Keratinocyte (primary cell): ENCODE results near the gene ZNF784. TPM values are rescaled to one million over a fixed set of nuclear protein-coding genes. Genes with fewer than 3 reads are reported as not detected.

ENCODE experiments used
- DNase-seq: peaks from one replicate; pipeline ENCODE4 v3.0.0-alpha.2; 2011; ENCODE audit warnings: low read depth, missing footprints, low spot score
- FAIRE-seq: peaks from 2 replicates; lab custom pipeline; 2011; peaks lifted over from hg19 to GRCh38; lab: Jason Lieb, UNC
- H2AFZ ChIP-seq: 2 replicates; pipeline ENCODE4 v1.6.0; 2012; ENCODE audit warnings: low read length, control low read depth, inconsistent platforms; ENCODE audit not compliant: control insufficient read depth
- H3K27ac ChIP-seq: 2 replicates; pipeline ENCODE4 v1.5.1; 2011; ENCODE audit warnings: low read length; ENCODE audit not compliant: control insufficient read depth, insufficient read depth
- H3K27me3 ChIP-seq: 3 replicates; pipeline ENCODE4 v1.6.0; 2011; ENCODE audit warnings: low read length; ENCODE audit not compliant: control insufficient read depth, insufficient read depth; ENCODE audit errors: extremely low read depth
- H3K36me3 ChIP-seq, 2 experiments: 2 replicates in 1 of 2; 3 replicates in 1 of 2; pipeline ENCODE4 v1.5.1; 2011; ENCODE audit warnings: low read length in 2 of 2, mild to moderate bottlenecking in 1 of 2; ENCODE audit not compliant: control insufficient read depth in 2 of 2, insufficient read depth in 2 of 2; ENCODE audit errors: extremely low read depth in 1 of 2
- H3K4me1 ChIP-seq: 3 replicates; pipeline ENCODE4 v1.5.1; 2011; ENCODE audit warnings: low read length; ENCODE audit not compliant: control insufficient read depth, insufficient read depth; ENCODE audit errors: extremely low read depth
- H3K4me2 ChIP-seq: 3 replicates; pipeline ENCODE4 v1.6.0; 2011; ENCODE audit warnings: low read depth, low read length; ENCODE audit not compliant: control insufficient read depth, insufficient read depth; ENCODE audit errors: extremely low read depth
- H3K4me3 ChIP-seq, 3 experiments: fragments of 200-600 bp in 1 of 3; sonication (generic) in 1 of 3; 2 replicates in 2 of 3; 3 replicates in 1 of 3; pipeline ENCODE4 v1.5.1; 2011 to 2016; ENCODE audit warnings: low read length in 3 of 3, mild to moderate bottlenecking in 3 of 3, control low read depth in 2 of 3, inconsistent platforms in 1 of 3, low read depth in 1 of 3, mixed read lengths in 1 of 3, mixed run types in 1 of 3, moderate library complexity in 1 of 3; ENCODE audit not compliant: control insufficient read depth in 2 of 3, insufficient read depth in 2 of 3; ENCODE audit errors: extremely low read depth in 1 of 3
- H3K79me2 ChIP-seq: 2 replicates; pipeline ENCODE4 v1.6.0; 2012; ENCODE audit warnings: low read length; ENCODE audit not compliant: control insufficient read depth, insufficient read depth
- H3K9ac ChIP-seq: 3 replicates; pipeline ENCODE4 v1.6.0; 2011; ENCODE audit warnings: low read length; ENCODE audit not compliant: control insufficient read depth, insufficient read depth; ENCODE audit errors: extremely low read depth
- H3K9me1 ChIP-seq: 3 replicates; pipeline ENCODE4 v1.6.0; 2011; ENCODE audit warnings: low read length; ENCODE audit not compliant: control insufficient read depth, insufficient read depth; ENCODE audit errors: extremely low read depth
- H3K9me3 ChIP-seq: 2 replicates; pipeline ENCODE4 v1.5.1; 2012; ENCODE audit warnings: low read depth, low read length; ENCODE audit not compliant: control insufficient read depth
- H4K20me1 ChIP-seq: 3 replicates; pipeline ENCODE4 v1.6.0; 2011; ENCODE audit warnings: low read length; ENCODE audit not compliant: control insufficient read depth, insufficient read depth; ENCODE audit errors: extremely low read depth
- EZH2 ChIP-seq: IDR thresholded peaks from one replicate; pipeline ENCODE4 v1.6.1; 2012; ENCODE audit warnings: inconsistent platforms, mild to moderate bottlenecking, low read length, moderate library complexity
- dilution Hi-C: fragments of 300-500 bp; cut with MboI; formaldehyde crosslinking; loops from one replicate; pipeline ENCODE4 v1.7.0; 2020; ENCODE audit warnings: low sequenced_read_pairs; ENCODE audit not compliant: extremely low pct_ligation_motif_present
- polyA plus RNA-seq, 5 experiments: library from polyadenylated mRNA; depleted of rRNA in 3 of 5; stranded (reverse) in 3 of 5; stranded (forward) in 1 of 5; unstranded in 1 of 5; fragments of >200 nt; gene quantifications; 1 replicate in 1 of 5; 2 replicates in 3 of 5; 3 replicates in 1 of 5; pipeline versions ENCODE4 v1.2.1 to v1.2.3, GENCODE V29; 2011 to 2012; ENCODE audit warnings: missing spikeins in 2 of 5, low read depth in 1 of 5, low replicate concordance in 1 of 5
- TF ChIP-seq, protein P1 (sequence below), 3 experiments: IDR thresholded peaks in 1 of 3; conservative IDR thresholded peaks in 1 of 3; optimal IDR thresholded peaks in 1 of 3; 2 replicates in 2 of 3; 3 replicates in 1 of 3; pipeline versions ENCODE3 to v1.5.1; 2011; ENCODE audit warnings: low read length in 3 of 3, mild to moderate bottlenecking in 3 of 3, moderate library complexity in 2 of 3, control low read depth in 1 of 3, inconsistent platforms in 1 of 3; ENCODE audit not compliant: insufficient read depth in 2 of 3; ENCODE audit errors: extremely low read depth in 1 of 3

The ZNF784 gene
- polyA plus RNA-seq, 1 donor (not counting 4 experiments of a cell fraction or from before 2014, with no cell fraction given) = 2.1 TPM

GRCh38 chr19:55617426-55617825, 6.9 kb downstream of the ZNF784 start:
- Histone ChIP-seq H3K4me1 (no peaks in the 10 kb centered on the region), H3K9me1 (no peaks in the 10 kb centered on the region), H4K20me1 (peaks cover 3% of the 10 kb centered on the region), H3K27ac (no peak overlapping the region), H2AFZ (no peak overlapping the region), H3K79me2 (peaks cover 4% of the 10 kb centered on the region), H3K9me3 (no peaks in the 10 kb centered on the region), H3K36me3 (peaks cover 5 to 10% of the 10 kb centered on the region in 2 experiments), H3K4me3 (no peak overlapping the region), H3K4me2 (no peak overlapping the region), H3K27me3 (no peaks in the 10 kb centered on the region), H3K9ac (no peak overlapping the region)
- no peak for TF ChIP-seq EZH2
- TF ChIP-seq, protein P1, sequence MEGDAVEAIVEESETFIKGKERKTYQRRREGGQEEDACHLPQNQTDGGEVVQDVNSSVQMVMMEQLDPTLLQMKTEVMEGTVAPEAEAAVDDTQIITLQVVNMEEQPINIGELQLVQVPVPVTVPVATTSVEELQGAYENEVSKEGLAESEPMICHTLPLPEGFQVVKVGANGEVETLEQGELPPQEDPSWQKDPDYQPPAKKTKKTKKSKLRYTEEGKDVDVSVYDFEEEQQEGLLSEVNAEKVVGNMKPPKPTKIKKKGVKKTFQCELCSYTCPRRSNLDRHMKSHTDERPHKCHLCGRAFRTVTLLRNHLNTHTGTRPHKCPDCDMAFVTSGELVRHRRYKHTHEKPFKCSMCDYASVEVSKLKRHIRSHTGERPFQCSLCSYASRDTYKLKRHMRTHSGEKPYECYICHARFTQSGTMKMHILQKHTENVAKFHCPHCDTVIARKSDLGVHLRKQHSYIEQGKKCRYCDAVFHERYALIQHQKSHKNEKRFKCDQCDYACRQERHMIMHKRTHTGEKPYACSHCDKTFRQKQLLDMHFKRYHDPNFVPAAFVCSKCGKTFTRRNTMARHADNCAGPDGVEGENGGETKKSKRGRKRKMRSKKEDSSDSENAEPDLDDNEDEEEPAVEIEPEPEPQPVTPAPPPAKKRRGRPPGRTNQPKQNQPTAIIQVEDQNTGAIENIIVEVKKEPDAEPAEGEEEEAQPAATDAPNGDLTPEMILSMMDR (optimal IDR thresholded peaks at IDR 0.05 in 1 of 3, IDR thresholded peaks at IDR 0.05 in 1 of 3, conservative IDR thresholded peaks at IDR 0.05 in 1 of 3; ENCODE audit: extremely low read depth in 1 of 3, insufficient read depth in 2 of 3, low read length in 3 of 3) = no peak
- DNase-seq (no peak), FAIRE-seq (no peak)
- dilution Hi-C loops = no loop called here

- DNase-seq = no peak
- no peaks in the 10 kb centered on the region for H3K27me3 ChIP-seq
- FAIRE-seq = no peak
- no peaks in the 10 kb centered on the region for H3K4me1 ChIP-seq
- no peak overlapping the region for H3K4me2 ChIP-seq
- no peaks in the 10 kb centered on the region for H3K9me3 ChIP-seq
- no peak overlapping the region for H3K4me3 ChIP-seq
- H4K20me1 ChIP-seq = peaks cover 3% of the 10 kb centered on the region
- H3K27ac ChIP-seq = no peak overlapping the region
- no peak overlapping the region for H3K9ac ChIP-seq
- dilution Hi-C loops = no loop called here
- peaks cover 10% of the 10 kb centered on the region for H3K79me2 ChIP-seq
- H2AFZ ChIP-seq = no peak overlapping the region
- peaks cover 5 to 10% of the 10 kb centered on the region in 2 experiments for H3K36me3 ChIP-seq
- no peak for TF ChIP-seq EZH2
- TF ChIP-seq, protein P1 (optimal IDR thresholded peaks at IDR 0.05 in 1 of 3, IDR thresholded peaks at IDR 0.05 in 1 of 3, conservative IDR thresholded peaks at IDR 0.05 in 1 of 3; ENCODE audit: extremely low read depth in 1 of 3, insufficient read depth in 2 of 3, low read length in 3 of 3) = no peak
- H3K9me1 ChIP-seq = no peaks in the 10 kb centered on the region
Observed at GRCh38 chr19:55616395-55616875, 7.9 kb downstream of the ZNF784 start.
